ENCODE data around the gene PTPRG.

Gene PTPRG

DNA sequence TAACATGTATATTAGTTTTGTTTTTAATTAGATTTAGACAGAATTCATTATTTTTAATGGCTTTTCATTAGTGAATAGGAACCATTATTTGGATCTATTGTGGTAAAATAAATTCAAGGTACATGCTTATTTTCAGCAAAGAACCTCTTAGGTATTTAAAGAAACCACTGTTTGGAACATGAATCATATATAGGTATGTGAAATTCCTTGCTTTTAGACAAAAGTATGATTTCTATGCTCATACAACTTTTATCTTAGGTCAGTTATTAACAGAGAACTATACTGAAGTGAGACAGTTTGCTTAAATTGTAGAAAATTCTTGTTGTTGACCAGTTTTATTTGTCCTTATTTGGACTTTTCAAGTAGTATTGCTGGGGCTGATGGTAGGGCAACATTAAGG is 422.1 kb downstream of the PTPRG start:
- DNase-seq, result no peak

DNA sequence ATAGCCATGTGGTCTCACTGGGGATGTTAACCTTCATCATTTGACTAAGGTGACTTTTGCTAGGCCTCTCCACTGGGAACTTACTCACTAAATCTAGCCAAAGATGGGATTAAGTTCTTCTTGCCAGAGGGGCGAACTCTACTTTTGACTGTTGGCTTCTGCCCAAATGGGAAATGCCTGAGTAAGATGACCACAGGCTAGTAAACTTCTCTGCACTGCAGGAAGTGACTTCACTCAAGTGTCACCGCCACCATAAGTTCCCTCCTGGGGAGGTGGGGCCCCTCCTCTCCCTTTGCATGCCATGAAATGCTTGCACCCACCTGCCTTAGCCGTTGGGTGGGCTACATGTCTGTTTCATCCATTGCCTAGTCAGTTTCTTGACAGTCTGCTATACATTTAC is 423.6 kb downstream of the PTPRG start:
- DNase-seq, result no peak

DNA sequence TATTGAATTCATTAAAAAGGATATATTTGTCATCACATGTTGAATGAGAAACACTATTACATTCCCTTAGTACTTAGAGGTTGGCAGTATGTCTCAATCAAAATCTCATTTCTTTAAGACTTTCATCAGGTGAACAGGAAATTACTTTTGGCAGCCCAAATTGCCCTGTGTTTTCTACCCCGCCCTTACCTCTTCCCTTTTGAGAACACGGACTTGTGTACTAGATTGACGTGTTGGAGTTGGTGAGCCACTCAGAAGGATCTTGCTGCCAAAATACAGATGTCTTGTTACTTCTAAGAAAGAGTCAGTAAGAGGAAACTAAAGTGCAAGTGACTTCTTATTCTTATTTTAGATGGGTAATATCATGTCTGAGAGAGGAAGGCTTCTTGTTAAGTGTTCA is 425.1 kb downstream of the PTPRG start:
- no peak for DNase-seq

DNA sequence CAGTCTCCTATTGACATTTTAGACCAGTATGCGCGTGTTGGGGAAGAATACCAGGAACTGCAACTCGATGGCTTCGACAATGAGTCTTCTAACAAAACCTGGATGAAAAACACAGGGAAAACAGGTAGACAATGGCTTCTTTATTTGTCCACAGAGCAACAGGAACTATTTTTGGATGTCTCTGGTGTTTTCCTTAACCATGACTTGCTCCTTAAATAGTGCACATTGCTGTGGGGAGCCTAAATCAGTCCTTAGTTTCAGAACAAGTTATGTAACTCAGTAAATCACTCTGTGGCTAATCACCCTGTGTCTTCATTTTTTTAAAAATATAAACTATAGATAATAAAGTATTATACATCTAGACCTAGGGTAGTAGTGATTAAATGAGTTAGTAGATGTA is 428.3 kb downstream of the PTPRG start:
- DNase-seq, result no peak

DNA sequence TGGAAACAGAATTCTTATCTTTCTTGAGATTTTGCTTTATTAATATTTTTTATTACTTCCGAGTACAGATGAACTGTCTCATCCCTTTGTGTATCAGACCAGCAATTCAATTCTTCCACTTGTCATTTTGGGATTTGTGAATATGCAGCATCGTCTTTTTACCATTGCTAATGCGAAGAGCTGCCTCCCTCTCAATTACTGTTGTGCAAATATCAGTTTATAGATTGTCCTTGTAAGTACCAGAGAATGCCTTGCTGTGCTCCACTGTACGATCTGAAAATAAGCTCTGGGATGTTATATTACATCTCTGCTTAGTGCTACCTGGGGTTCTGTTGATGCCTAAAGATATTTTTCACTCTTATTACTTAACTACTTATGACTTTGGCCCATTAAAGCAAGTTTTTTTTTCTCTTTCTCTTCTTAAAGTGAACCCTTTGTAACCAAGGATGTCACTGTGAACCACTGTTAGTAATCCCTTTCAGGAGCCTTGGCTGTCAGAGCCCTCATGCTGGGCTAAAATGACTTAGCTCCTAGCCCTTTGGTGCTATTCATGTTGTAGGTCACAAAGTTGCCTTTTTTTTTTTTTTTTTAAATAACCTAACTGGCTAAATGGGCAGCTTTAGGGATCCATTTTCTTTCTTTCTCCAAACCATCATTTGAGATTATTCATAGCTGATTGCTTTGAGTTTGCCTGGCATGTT is 429.1 kb downstream of the PTPRG start:
- no peak for DNase-seq

DNA sequence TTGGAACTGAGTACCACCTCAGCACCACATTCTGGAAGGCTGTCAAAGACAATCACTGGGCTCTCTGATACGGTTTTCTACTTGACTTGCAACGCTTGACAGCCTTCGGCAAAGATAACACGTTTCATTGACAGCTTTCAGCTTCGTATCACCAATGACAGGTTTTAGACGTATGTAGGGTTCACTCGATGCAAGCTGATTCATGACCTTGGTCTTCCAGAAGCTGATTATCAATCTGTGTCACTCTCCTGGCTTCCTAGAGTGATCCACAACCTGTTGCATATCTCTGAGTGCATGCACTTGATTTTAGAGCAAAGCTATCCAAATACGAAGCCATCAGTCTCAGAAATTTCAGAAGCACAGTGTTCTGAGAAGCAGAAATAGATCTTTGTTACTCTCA is 430.3 kb downstream of the PTPRG start:
- DNase-seq, result no peak

DNA sequence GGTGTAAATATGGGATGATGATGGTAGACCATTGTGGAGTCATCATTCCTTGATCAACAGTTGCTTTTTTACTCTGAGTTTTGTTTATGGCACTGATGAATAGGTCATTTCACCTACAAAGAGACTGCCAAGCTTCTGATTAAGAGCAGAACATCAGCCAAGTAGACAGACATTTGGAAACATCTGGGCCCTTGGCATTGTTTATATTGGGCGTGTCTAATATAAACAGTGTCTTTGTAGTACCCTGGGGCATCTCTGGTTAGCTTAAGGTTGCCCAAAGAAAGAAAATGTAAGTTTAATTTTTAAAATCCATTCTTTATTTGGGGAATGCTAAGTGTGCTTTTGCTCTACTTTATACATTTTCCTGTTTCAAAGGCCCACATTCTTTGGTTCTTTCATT is 435.0 kb downstream of the PTPRG start:
- DNase-seq, result no peak

DNA sequence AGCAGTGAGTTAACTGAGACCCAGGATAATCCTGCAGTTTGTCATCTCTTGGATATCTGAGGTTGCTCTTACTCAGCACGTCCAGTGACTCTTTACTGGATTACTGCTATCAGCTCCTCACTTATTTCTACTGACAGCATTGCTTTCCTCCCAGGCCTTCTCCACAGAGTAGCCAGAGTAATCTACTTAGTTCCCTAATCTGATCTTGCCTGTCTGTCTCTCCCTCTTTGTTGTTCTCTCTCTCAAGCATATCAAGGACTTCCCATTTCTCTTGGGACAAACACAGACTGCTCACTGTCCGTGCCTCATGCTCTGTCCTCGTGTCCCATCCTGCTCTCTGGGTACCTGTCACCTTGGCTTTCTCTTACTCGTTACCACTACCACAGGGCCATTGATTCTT is 435.7 kb downstream of the PTPRG start:
- DNase-seq, result no peak

DNA sequence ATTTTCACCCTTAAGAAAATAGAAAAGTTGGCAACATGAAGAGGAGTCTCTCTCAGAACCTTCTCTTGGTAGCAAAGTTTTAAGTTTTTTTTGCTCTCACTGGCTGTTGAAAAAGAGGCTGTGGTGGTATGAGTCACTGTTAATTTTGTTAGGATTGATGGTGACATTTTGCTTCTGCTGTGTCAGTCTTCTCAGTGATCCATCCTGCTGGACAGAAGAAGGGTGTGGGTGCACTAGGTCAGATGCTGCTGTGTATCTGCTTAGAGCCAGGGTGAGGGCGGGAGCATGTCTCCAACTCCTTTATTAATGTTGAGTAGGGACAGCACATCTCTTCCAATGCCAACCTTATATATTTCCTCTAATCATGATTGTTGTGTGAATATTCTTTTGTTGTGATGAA is 442.5 kb downstream of the PTPRG start:
- DNase-seq, result no peak

DNA sequence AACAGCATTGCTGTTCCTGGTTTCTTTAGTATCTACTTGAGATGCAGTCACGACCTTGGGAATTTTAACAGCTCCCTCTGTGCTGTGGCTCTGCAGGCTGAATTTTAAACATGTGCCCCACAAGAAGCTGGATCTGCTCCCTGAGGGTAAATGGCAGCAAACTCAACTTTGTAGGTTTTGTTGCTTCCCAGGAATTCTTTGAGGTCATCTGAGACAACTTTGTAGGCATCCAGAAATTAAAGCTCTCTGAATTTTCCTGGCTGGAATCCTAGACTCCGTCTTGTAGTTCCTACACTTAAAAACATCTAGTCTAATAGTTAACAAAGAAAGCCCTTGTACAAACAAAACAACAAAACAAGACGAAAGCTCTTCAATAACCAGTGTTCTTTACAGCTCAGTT is 445.7 kb downstream of the PTPRG start:
- no peak for DNase-seq

DNA sequence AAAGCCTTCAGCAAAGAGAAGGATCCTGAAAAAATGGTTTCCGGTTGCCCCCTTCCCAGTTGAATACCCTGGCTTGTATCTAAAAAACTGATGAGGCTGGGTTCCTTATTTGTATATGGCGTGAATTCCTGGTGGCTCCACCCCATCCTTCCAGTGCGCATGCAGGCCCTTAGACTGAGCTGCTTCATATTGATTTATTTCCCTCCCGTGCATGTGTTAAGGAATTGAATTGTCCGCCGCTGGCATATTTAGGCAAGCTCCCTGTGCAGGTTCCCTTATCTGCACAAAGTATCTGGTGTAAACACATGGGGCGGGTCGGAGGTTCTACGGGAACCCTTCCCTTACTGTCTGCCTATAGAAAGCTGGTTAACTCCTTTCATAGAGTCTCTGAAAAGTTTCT is 449.6 kb downstream of the PTPRG start:
- no peak for DNase-seq

DNA sequence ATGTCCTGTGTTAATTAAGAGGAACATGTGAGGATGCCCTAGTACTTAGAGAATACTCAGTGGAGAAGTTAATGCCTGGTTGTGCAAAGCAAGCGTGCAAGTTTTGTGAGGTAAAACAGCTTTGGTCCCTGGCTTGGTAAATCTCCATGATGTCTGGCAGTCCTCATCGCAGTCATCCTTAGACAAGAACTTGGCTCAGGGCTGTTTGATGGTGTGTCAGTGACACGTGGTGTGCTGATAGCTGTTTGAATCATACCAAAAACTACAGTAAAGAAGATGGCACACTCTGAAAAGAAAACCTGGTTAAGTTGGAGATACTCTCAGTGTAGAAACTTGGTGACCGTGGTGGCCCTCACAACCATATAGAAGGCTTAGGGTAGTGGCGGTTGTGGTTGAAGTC is 450.3 kb downstream of the PTPRG start:
- no peak for DNase-seq

DNA sequence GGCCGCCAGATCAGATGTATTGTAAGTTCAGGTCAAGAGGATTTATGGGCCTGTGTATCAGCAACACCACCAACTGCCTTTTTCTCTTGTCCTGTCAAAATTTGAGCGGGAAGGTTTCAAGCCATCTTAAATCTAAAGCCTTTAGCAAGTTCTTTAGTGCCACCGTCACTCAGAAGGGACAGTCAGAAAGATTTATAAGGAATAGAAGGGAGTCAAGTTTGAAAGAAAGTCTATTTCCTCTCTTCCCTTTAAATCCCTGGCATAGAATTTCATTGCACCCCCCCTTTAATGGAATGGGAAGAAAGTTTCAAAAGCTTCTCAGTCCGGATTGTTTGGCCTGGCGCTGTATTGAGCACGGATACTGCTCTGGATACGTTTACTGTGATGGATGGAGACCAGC is 452.6 kb downstream of the PTPRG start:
- DNase-seq, result no peak

DNA sequence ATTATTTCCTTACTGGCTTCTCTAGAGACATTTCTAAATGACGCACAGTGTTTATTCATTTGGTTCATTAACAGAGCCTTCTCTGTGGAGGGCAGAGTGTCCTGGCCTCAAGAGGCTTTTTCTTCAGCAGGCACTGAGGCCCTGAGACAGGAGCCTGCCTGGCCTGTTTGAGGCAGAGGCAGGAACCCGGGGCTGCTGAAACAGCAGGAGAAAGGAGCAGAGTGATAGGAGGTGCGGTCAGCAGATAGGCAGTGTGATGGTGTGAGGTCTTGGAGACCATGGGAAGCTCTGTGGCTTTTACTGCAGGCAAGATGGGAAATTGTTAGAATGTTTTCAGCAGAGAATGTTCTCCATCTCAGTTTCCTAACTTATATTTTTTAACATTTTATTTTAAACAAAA is 453.7 kb downstream of the PTPRG start:
- no peak for DNase-seq

DNA sequence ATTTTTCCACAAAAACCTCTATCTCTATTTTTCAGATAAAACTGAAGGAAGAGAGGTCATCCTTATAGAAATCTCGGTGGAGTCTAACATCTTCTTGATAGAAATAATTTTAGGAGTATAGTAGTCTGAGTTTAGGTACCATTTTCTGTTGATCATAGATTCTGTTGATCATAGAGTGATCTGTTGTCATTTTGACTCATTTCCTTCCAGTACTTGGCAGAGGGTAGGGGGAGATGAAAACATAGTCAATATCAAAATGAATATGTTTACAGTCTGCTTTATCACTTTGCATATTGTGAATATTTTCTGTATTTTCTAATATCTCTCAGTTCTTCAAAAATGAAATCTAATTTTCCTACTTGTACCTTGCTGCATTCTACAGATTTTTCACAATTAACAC is 458.5 kb downstream of the PTPRG start:
- DNase-seq, result no peak

DNA sequence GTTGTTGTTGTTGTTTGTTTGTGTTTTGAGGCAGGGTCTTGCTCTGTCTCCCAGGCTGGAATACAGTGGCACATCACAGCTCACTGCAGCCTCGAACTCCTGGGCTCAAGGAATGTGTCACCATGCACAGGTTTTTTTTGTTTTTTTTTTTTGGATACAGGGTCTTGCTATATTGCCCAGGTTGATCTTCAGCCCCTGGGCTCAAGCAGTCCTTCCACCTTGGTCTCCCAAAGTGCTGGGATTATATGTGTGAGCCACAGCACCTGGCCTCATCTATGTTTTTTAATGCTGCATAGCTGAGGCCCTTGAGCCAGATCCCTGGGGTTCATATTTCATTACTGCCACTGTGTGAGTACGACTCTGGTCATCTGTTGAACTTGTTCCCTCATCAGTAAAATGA is 459.3 kb downstream of the PTPRG start:
- DNase-seq, result no peak

DNA sequence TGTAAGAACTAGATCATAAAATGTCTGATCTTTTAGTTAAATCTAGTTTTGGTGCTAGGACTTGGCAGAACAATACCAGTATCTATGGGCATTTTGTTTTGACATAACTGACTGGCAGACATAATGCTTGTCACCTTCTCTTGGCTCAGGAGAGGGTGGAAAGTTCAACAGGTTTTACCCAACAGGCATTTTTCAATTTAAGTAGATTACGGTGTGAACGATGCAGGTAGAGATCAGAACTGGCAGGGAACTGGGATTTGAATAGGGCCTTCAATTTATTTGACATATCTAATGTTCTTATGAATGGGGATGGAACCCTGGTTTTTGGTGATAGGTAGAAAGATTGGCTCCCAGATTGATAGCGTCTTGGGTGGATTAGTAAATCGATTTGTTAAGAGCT is 460.9 kb downstream of the PTPRG start:
- no peak for DNase-seq

DNA sequence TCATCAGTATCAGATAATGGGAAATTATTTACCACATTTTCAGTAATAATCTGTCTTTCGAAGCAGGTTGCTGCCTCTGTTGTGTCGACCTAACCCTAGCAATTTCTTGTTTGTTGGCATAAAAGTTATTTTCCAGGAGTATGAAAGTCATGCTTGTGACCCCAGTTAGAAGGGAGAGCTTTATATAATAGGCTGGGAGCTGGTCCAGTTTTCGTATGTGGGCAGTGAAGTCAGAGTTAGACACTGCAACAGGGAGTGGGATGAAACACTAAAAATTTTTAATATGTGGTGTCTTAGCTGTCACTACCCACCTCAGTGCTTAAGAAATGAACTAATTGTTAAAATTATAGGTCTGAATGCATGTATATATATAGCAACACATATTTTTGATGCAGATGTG is 463.5 kb downstream of the PTPRG start:
- no peak for DNase-seq

DNA sequence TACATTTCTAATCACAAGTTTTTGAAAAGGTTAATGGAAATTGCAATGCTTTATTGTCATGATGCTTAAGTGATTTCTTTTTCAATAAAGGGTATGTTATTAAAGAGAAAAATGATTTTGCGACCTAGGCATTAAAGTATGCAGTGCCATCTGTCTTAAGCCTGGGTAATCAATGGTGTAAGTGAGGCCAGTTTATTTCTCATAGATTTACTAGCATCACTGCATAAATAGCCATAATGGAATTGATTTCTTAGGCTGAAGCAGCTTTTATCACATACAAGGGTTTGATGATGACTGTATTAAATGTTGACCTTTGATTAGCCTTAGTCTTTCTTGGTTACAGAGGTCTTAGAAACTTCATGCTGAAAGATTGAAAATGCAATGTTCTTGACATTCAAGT is 464.5 kb downstream of the PTPRG start:
- DNase-seq, result no peak

DNA sequence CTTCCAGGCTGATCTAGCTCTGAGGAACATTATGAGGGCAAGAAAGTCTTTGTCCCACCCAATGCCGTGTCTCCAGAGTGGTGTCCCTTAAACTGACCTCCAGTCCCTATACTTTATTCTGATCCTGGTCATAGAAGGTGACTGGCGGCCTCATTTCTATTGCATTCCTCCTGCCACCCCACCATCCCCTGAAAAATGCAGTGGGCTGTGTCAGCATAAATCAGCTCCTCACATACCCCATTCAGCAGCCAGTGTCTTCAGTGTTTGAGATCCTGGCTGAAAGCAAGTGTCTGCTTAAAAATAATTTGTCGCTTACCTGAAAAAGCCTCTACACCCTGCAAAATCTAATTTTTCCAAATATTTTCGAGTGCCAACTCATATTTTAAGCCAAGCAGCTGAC is 465.9 kb downstream of the PTPRG start:
- no peak for DNase-seq

DNA sequence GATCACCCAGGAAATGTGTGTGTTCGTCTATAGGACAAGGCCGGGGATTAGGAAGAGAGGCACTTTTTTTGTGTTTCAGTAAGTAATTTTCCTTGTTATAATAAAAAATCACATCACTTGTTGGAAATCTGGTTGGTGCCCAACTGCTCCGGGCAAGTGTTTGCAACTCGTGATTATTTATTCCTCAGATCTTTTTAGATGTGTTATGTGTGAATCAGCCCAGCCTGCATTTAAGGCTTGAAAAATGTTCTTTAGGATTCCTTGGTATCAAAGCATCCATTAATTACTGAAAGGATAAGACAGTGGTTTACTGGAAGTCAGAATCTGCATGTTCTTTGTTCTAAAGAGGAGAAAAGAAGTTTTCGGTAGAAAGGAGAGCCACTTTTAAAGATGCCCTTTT is 466.4 kb downstream of the PTPRG start:
- no peak for DNase-seq

DNA sequence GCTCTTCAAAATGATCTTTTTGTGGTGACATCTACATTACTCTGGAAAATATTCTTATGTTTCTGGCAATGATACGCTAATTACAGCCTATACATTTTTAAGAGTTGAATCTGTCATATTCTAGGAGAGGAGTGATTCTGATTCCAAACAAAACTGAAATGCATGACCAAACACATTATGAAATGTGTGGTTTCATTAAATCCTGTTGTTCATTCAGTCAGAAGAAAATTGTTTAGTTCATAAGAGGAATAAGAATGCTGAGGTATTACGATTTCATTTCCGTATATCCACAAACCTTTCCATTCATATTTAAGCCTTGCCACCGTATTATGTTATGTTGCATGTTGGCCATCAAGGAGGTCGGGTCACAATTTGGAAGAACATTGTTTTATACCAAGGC is 466.9 kb downstream of the PTPRG start:
- DNase-seq, result no peak

DNA sequence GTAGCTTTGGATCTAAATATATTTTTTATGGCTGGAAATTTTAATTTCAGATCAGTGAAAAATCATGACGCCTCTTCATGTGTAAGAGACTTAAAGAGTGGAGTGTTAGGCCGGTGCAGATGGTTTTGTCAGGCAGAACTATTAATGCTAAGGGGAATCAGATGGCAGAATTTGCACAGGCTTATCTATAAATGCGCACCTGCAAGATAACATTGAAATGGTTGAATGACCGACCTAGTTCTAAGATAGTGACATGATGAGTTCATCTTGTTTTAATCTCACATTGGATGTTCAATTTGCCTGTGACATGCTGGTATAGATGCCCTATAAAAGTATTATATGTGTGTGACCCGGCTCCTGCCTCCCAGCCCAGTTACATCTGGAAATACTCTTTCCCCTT is 471.4 kb downstream of the PTPRG start:
- DNase-seq, result no peak

DNA sequence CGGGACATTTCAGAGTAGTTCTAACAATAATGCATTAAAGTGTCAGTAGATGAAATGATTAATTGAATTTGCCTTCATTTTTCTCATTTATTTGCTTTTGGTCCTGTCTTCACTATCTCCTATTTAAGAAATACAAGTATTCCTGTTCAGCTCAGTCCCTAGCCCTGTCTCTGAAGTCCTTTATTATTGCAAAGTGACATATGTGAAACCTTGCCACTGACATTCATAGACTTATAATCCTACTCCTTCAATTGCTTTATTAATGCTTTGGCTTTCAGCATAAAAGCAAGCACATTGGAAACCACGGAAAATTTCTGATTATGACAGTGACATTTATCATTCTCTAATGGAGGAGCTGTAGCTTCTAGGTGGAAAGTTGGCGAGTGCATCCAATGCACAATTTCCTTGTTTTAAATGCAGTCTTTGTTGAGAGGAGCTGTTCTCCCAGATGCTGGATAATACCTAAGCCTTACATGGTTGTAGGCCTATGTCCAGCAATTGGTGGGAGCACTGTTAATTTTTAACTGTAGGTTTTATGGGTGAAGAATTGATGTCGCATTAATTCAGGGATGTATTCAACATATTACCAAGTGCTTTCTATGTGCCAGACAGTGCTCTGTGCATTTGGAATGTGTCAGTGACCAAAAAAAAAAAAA is 474.2 kb downstream of the PTPRG start:
- DNase-seq, result no peak

DNA sequence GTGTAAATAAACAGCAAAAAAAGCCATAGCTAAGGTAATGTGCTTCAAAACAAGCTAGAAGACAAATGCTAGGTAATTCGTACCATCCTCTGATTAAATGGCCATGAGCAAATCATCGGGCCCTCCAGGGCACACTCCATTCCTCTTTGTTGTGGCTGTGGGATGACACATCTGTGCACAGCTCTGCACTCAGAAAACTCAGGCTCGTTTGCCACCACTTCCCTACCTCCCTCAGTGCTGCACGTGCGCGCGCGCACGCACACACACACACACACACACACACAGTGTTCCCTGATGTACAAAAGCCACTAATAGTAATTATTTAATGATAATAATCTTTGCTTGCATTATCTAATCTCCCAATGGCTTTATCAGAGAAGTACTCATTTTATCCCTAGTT is 475.4 kb downstream of the PTPRG start:
- no peak for DNase-seq

All from activated effector memory CD4-positive, alpha-beta T cell treated with Interleukin-2 at 50 U/mL for 16 hours (primary cell).